DOHH2 (cell line): ENCODE data around the gene PDC.
"Not testable (repeated sequence)": the region's sequence is repeated elsewhere in the genome, so short reads cannot be mapped to it uniquely, and the experiment has no call there.

Experiments
- H3F3A ChIP-seq: fragments of 200-600 bp; sonication (generic), shearing (Covaris generic); 2 replicates; pipeline ENCODE4 v1.6.0; 2016; ENCODE audit warnings: antibody characterized with exemption, mild to moderate bottlenecking; ENCODE audit not compliant: control insufficient read depth, insufficient read depth
- H3K27ac ChIP-seq: fragments of 200-600 bp; sonication (generic); 2 replicates; pipeline ENCODE4 v1.5.1; 2014; ENCODE audit warnings: low read depth, mild to moderate bottlenecking, low read length, moderate library complexity
- H3K27me3 ChIP-seq: fragments of 200-600 bp; sonication (generic); 2 replicates; pipeline ENCODE4 v1.6.1; 2014; ENCODE audit warnings: mild to moderate bottlenecking, low read length, mixed read lengths; ENCODE audit not compliant: control insufficient read depth
- H3K36me3 ChIP-seq: fragments of 200-600 bp; sonication (generic); 2 replicates; pipeline ENCODE4 v1.6.1; 2014; ENCODE audit warnings: mild to moderate bottlenecking, low read length, moderate library complexity, mixed read lengths; ENCODE audit not compliant: control insufficient read depth
- H3K4me1 ChIP-seq: fragments of 200-600 bp; sonication (generic); 2 replicates; pipeline ENCODE4 v1.6.1; 2014; ENCODE audit warnings: mild to moderate bottlenecking, low read length, mixed read lengths; ENCODE audit not compliant: control insufficient read depth
- H3K4me2 ChIP-seq: fragments of 200-600 bp; sonication (generic); 2 replicates; pipeline ENCODE4 v1.6.0; 2014; ENCODE audit warnings: mild to moderate bottlenecking, low read length, moderate library complexity
- H3K4me3 ChIP-seq: fragments of 200-600 bp; sonication (generic); 2 replicates; pipeline ENCODE4 v1.5.1; 2014; ENCODE audit warnings: mild to moderate bottlenecking, low read length, mixed read lengths
- H3K79me2 ChIP-seq: fragments of 200-600 bp; sonication (generic); 2 replicates; pipeline ENCODE4 v1.6.1; 2014; ENCODE audit warnings: mild to moderate bottlenecking, low read length, mixed read lengths; ENCODE audit not compliant: control insufficient read depth
- H3K9me2 ChIP-seq: fragments of 200-600 bp; sonication (generic); replicated peaks from 2 replicates; pipeline ENCODE4 v1.6.1; 2014; ENCODE audit warnings: mild to moderate bottlenecking, low read length, mixed read lengths; ENCODE audit not compliant: control insufficient read depth
- H3K9me3 ChIP-seq: fragments of 200-600 bp; sonication (generic); 2 replicates; pipeline ENCODE4 v1.6.1; 2014; ENCODE audit warnings: antibody characterized with exemption, low read length, mixed read lengths; ENCODE audit not compliant: control insufficient read depth, insufficient read depth
- H4K20me1 ChIP-seq: fragments of 200-600 bp; sonication (generic); 2 replicates; pipeline ENCODE4 v1.6.0; 2014; ENCODE audit warnings: low read depth, mild to moderate bottlenecking, antibody characterized with exemption, low read length, moderate library complexity; ENCODE audit not compliant: control insufficient read depth, insufficient read depth
- EZH2phosphoT487 ChIP-seq: fragments of 200-600 bp; sonication (generic); IDR thresholded peaks from 2 replicates; pipeline ENCODE4 v1.6.1; 2017; ENCODE audit warnings: borderline replicate concordance, mild to moderate bottlenecking, antibody characterized with exemption, low read length, moderate library complexity, mixed read lengths
- TF ChIP-seq, protein P1 (sequence below): fragments of 200-600 bp; sonication (generic); IDR thresholded peaks from one replicate; pipeline ENCODE4 v1.5.1; 2014; ENCODE audit warnings: antibody characterized with exemption, mild to moderate bottlenecking, low read depth, low read length; ENCODE audit not compliant: poor library complexity, severe bottlenecking

PDC gene

DNA sequence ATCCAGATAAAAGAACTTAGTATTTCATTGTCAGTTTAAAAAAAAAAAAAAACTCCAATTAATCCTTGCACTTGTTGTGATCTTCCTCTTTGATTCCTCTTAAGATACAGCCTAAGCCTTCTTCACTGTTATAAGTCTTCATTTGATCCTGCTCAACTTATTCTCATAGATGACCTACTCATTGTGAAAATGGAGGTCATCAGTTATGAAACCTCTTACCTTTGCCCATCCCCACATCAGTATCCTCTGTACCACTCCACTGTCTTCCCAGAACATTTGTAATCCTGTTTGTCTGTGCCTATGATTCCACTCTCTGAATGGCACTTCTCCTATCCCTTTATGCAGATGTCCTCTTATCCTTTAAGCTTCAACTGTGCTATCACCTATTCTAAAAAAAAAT lies 57.3 kb downstream of the PDC start:
- no peak overlapping the region for H3K27ac ChIP-seq
- H3K79me2 ChIP-seq: no peaks in the 10 kb centered on the region
- no peak overlapping the region for H3K4me3 ChIP-seq
- H3K4me2 ChIP-seq: no peak overlapping the region
- H3K27me3 ChIP-seq: no peaks in the 10 kb centered on the region
- H3K9me2 ChIP-seq: no peaks in the 10 kb centered on the region
- no peaks in the 10 kb centered on the region for H3K9me3 ChIP-seq
- H3F3A ChIP-seq: 0 out of 2 replicates have a peak, but pooled peaks cover 4% of the 10 kb centered on the region
- H3K4me1 ChIP-seq: peaks cover 4% of the 10 kb centered on the region
- H3K36me3 ChIP-seq: peaks cover 51% of the 10 kb centered on the region
- TF ChIP-seq, protein P1, sequence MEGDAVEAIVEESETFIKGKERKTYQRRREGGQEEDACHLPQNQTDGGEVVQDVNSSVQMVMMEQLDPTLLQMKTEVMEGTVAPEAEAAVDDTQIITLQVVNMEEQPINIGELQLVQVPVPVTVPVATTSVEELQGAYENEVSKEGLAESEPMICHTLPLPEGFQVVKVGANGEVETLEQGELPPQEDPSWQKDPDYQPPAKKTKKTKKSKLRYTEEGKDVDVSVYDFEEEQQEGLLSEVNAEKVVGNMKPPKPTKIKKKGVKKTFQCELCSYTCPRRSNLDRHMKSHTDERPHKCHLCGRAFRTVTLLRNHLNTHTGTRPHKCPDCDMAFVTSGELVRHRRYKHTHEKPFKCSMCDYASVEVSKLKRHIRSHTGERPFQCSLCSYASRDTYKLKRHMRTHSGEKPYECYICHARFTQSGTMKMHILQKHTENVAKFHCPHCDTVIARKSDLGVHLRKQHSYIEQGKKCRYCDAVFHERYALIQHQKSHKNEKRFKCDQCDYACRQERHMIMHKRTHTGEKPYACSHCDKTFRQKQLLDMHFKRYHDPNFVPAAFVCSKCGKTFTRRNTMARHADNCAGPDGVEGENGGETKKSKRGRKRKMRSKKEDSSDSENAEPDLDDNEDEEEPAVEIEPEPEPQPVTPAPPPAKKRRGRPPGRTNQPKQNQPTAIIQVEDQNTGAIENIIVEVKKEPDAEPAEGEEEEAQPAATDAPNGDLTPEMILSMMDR: no peak
- TF ChIP-seq EZH2phosphoT487: no peak
- no peaks in the 10 kb centered on the region for H4K20me1 ChIP-seq

DNA sequence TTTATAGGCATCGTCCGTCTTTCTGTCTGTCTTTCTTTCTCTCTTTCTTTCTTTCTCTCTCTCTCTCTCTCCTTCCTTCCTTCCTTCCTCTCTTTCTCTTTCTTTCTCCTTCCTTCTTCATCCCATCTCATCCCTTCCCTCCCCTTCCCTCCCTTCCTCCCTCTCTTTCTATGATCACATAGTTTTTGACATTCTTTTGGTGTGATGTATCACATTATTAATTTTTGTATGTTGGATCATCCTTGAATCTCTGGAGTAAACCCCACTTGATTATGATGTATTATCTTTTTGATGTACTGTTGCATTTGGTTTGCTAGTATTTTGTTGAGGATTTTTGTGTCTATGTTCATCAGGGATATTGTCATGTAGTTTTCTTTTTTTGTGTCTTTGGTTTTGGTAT lies 59.5 kb downstream of the PDC start:
- H3K36me3 ChIP-seq: peaks cover 46% of the 10 kb centered on the region

More for the DNA sequence above, 59.5 kb downstream of the PDC start:
- H3F3A ChIP-seq, H3K4me1 ChIP-seq, H3K27ac ChIP-seq, H3K4me3 ChIP-seq, H3K4me2 ChIP-seq, H3K9me3 ChIP-seq, H4K20me1 ChIP-seq, H3K27me3 ChIP-seq, H3K79me2 ChIP-seq, H3K9me2 ChIP-seq: not testable (repeated sequence)
